Measurements from ENCODE around the gene GLI2. TPM values are rescaled to one million over a fixed set of nuclear protein-coding genes. Genes with fewer than 3 reads are reported as not detected.

GLI2 gene
- total and polyA plus RNA-seq, 9 of the 15 experiments (the other 6 are each of a cell fraction or from before 2014, with no cell fraction given), result 0.24 TPM; not detected in 8

DNA sequence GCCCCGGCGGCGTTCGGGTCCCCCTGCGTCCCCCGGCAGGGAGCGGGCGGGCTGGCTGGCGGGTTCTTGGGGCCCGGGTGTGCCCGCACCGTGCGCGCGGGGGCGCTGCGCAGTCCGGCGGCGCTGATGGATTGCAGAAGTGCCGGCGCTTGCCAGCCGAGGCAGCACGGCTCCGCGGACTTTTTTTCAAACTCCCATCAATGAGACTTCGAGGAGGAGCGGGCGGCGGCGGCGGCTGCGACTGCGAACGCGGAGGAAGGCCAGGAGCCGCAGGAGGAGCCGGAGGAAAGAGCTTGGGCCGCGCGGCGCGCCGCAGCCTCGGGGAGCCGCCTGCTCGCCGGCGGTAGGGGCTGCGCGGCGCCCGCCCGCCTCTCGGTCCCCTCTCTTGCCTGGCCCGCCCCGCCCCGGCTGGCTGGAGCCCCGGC, at the start of gene GLI2 (continued):
- TF ChIP-seq, protein P1, sequence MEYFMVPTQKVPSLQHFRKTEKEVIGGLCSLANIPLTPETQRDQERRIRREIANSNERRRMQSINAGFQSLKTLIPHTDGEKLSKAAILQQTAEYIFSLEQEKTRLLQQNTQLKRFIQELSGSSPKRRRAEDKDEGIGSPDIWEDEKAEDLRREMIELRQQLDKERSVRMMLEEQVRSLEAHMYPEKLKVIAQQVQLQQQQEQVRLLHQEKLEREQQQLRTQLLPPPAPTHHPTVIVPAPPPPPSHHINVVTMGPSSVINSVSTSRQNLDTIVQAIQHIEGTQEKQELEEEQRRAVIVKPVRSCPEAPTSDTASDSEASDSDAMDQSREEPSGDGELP (CRISPR knock-in tag; IDR thresholded peaks at IDR 0.05; ENCODE audit: borderline replicate concordance), result no peak
- TF ChIP-seq RBM15 (IDR thresholded peaks at IDR 0.05; ENCODE audit: insufficient read depth, low read length) (no peak), SMC3 (conservative IDR thresholded peaks at IDR 0.05; ENCODE audit: insufficient read depth, low read depth, low read length) (0 out of 2 replicates have a peak, but pooled peaks have one; percentile 15), ESRRB (CRISPR knock-in tag; IDR thresholded peaks at IDR 0.05; ENCODE audit: borderline replicate concordance) (no peak)
- TF ChIP-seq, protein P2, sequence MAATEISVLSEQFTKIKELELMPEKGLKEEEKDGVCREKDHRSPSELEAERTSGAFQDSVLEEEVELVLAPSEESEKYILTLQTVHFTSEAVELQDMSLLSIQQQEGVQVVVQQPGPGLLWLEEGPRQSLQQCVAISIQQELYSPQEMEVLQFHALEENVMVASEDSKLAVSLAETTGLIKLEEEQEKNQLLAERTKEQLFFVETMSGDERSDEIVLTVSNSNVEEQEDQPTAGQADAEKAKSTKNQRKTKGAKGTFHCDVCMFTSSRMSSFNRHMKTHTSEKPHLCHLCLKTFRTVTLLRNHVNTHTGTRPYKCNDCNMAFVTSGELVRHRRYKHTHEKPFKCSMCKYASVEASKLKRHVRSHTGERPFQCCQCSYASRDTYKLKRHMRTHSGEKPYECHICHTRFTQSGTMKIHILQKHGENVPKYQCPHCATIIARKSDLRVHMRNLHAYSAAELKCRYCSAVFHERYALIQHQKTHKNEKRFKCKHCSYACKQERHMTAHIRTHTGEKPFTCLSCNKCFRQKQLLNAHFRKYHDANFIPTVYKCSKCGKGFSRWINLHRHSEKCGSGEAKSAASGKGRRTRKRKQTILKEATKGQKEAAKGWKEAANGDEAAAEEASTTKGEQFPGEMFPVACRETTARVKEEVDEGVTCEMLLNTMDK (IDR thresholded peaks at IDR 0.05; ENCODE audit: borderline replicate concordance, insufficient read depth, low read depth, low read length, poor library complexity, severe bottlenecking), result peak; percentile 70
- TF ChIP-seq, protein P3, sequence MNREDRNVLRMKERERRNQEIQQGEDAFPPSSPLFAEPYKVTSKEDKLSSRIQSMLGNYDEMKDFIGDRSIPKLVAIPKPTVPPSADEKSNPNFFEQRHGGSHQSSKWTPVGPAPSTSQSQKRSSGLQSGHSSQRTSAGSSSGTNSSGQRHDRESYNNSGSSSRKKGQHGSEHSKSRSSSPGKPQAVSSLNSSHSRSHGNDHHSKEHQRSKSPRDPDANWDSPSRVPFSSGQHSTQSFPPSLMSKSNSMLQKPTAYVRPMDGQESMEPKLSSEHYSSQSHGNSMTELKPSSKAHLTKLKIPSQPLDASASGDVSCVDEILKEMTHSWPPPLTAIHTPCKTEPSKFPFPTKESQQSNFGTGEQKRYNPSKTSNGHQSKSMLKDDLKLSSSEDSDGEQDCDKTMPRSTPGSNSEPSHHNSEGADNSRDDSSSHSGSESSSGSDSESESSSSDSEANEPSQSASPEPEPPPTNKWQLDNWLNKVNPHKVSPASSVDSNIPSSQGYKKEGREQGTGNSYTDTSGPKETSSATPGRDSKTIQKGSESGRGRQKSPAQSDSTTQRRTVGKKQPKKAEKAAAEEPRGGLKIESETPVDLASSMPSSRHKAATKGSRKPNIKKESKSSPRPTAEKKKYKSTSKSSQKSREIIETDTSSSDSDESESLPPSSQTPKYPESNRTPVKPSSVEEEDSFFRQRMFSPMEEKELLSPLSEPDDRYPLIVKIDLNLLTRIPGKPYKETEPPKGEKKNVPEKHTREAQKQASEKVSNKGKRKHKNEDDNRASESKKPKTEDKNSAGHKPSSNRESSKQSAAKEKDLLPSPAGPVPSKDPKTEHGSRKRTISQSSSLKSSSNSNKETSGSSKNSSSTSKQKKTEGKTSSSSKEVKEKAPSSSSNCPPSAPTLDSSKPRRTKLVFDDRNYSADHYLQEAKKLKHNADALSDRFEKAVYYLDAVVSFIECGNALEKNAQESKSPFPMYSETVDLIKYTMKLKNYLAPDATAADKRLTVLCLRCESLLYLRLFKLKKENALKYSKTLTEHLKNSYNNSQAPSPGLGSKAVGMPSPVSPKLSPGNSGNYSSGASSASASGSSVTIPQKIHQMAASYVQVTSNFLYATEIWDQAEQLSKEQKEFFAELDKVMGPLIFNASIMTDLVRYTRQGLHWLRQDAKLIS (CRISPR knock-in tag; IDR thresholded peaks at IDR 0.05), result no peak

All from K562 (cell line).